ENCODE results near the gene DLX2.
"Not testable (repeated sequence)": the region's sequence is repeated elsewhere in the genome, so short reads cannot be mapped to it uniquely, and the experiment has no call there.

Gene DLX2

DNA sequence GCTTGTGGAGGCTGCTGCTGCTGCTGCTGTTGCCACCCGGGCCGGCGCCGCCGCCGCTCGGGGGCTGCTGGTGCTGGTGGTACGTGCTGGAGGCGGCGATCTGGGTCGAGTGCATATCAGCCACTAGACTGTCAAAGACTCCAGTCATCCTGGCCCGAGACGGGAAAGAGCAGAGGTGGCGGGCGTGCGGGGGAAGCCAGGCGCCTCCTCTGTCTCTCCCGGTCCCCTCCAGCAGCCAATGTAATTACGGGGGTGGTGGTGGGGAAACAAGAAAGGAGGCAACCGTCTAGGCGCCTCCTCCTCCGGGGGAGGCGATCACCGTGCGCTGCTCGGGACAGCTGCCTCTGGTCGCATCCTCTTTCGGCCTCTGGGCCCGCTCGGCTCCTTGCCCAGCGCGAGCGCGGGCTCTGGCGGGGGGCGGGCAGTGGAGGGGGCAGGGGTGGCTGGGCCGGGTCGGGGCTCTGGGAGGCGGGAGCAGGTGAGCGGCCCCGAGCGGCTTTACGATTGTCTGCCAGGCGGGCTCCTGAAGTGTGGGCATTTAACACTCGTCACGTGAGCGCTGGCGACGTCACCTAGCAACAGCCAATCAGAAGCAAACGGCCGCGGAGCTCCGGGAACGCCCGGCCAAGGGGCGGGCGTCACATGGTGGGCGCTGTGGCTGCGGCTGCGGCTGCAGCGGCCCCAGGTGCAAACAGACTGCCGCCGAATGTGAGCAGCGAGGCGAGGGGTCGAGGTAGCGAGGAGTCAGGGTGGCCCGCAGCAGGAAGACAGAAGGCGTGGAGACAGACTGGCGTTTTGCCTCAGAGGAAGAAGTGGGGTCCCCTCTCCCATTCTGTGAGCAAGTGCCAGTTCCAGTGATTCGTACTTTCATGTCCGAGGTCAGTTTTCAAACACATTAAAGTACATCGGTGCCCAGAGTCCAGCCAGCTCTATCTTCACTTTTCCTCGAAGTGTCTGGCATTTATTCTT lies at the start of gene DLX2:
TSS of gene DLX2 (minus strand) at position 510 of the 969 bp plus-strand sequence. CDS start at position 148, 362 bp downstream.
- peak; percentile 68 for DNase-seq

DNA sequence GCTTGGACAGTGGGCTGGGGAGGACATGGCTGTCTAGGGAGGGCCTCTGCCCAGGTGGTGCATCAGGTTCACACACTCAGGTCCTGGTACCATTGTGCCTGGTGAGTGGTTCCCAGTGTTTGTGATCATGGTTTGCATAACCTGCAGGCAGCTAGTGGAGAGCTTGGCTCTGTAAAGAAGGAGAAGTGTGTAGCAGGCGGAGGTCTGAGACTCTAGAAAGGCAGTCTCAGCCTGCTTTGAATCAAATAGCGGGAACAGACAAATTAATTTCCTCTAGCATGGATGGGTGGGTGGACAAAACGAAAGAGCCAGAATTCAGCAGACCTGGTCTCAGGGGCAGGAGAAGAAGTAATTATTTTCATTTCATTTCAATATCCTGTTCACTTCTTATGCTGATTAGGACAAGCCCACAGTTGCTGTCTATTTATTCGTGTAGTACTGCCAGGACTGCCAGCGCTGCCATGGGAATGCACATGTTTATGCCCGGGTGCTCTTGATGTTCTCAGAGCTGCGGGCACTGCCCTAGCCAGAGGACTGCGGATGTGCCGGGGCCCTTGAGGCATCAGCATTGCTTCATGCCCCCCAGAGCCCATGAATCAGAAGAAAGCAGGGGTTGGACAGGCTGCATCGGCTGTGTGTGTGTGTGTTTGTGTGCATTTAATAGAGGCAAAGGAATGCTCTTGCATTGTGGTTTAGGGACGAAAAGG lies 45.4 kb upstream of the DLX2 start:
- DNase-seq = no peak

DNA sequence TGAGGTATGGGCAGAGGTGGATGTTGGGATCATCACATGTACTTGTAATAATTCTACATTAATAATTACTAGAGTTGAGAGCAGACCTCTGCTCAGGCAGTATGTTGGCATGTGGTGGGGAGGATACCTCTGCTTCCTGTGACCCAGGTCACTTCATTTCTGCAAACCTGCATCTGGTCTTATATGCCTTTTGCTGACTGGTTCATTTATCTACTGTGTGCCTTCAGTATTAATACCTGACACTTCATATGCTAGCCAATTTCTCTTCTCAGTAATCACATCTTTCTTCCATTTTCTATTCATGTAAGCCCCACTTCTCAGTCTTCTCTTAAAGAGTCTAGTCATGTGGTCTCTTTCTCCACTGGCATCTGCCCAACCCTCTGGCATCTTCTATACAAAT lies 41.1 kb upstream of the DLX2 start:
- no peak for DNase-seq

- not testable (repeated sequence) for DNase-seq
Observed at GRCh38 chr2:172138727-172139126, 36.0 kb upstream of the DLX2 start.

- DNase-seq = no peak
Observed at GRCh38 chr2:172137943-172138342, 35.2 kb upstream of the DLX2 start.

GRCh38 chr2:172137109-172137508 lies 34.4 kb upstream of the DLX2 start:
- DNase-seq = no peak

- DNase-seq = no peak
Observed at GRCh38 chr2:172135446-172135845, 32.7 kb upstream of the DLX2 start.

DNA sequence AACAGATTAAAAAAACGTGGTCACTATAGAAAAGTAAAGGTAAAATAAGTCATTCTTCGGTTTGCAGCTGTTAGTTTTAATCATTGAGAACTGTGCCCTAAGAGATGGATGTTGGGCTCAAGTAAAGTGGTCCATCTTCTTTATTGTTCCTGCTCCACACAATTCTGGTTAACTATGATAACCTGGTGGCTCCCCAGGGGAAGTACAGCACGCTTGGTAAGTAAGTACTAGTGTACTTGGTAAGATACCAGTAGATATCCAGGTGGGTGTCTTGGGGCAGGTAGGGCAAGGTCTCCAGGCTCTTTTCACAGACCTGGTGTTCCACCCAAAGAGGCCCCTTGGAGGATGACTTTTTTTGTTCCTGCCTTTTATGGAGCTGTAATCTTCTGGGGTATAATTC lies 31.6 kb upstream of the DLX2 start:
- DNase-seq = no peak

DNA sequence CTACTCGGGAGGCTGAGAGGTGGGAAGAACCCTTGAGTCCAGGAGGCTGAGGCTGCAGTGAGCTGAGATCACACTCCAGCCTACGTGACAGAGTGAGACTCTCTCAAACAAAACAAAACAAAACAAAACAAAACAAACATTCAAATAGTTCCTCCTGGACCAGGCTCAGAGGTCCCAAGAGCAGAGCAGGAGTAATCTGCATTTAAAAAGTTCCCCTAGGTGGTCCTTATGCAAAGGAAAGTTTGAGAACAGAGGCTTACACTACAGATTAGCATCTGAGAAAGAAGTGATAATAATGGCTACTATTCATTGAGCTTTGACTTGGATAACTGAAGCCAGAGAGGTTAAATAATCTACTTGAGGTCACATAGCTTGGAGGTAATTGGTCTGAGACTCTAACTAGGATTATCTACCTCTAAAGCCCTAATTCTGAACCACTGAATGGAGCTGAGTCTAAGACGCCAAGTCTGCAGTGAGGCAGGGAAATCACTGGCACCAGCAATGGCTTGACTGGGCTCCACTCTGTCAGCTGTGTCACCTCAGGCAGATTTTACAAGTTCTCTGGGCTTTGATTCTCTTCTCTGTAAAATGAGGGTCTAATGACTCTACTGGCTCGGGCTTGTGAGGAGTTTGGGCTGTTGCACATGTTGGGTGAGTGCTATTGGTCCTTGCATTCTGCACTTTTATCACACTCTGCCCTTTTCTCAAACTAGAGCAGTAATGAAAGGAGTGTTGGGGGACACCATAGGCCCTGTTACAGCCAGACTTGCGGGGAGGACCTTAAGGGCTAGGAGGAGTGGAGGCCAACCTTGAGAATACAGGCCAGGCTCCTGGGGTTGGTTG lies 29.2 kb upstream of the DLX2 start:
- no peak for DNase-seq

DNA sequence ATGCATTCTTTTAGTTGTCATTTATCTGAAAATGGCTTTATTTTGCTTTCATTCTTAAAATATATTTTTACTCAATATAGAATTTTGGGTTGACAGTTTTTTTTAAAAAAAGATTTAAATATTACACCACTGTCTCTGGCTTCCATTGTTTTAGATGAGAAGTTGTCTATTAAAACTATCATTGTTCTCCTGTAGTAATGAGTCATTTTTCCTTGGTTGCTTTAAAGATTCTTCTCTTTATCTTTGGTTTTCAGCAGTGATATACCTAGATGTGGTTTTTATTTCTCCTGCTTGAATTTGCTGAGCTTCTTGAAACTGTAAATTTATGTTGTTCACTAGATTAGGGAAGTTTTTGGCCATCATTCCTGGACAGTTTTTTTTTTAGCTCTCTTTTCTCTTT lies 26.7 kb upstream of the DLX2 start:
- DNase-seq = no peak

GRCh38 chr2:172128484-172128883 lies 25.8 kb upstream of the DLX2 start:
- no peak for DNase-seq

- no peak for DNase-seq
Observed at GRCh38 chr2:172120118-172120517, 17.4 kb upstream of the DLX2 start.

GRCh38 chr2:172119089-172119488 lies 16.4 kb upstream of the DLX2 start:
- DNase-seq = no peak

- no peak for DNase-seq
Observed at GRCh38 chr2:172116107-172116506, 13.4 kb upstream of the DLX2 start.

DNA sequence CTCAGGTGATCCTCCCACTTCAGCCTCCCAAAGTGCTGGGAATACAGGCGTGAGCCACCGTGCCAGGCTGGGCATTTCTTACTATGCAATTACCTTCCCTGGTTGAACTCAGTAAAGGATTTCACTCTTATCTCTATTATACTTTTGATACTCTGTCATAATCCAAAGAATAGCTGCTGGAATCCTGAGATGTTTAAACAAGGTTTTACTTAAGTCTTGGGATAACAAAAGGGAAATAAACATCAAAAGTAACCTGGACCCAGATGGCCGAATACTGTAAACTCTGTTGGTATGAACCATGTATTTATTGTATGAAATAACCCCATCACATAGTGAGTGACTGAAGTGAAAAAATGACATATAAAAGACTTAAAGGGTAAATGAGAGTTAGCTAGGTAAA lies 11.9 kb upstream of the DLX2 start:
- no peak for DNase-seq

GRCh38 chr2:172114176-172114575 lies 11.5 kb upstream of the DLX2 start:
- DNase-seq = not testable (repeated sequence)

GRCh38 chr2:172113617-172114016 lies 10.9 kb upstream of the DLX2 start:
- no peak for DNase-seq

DNA sequence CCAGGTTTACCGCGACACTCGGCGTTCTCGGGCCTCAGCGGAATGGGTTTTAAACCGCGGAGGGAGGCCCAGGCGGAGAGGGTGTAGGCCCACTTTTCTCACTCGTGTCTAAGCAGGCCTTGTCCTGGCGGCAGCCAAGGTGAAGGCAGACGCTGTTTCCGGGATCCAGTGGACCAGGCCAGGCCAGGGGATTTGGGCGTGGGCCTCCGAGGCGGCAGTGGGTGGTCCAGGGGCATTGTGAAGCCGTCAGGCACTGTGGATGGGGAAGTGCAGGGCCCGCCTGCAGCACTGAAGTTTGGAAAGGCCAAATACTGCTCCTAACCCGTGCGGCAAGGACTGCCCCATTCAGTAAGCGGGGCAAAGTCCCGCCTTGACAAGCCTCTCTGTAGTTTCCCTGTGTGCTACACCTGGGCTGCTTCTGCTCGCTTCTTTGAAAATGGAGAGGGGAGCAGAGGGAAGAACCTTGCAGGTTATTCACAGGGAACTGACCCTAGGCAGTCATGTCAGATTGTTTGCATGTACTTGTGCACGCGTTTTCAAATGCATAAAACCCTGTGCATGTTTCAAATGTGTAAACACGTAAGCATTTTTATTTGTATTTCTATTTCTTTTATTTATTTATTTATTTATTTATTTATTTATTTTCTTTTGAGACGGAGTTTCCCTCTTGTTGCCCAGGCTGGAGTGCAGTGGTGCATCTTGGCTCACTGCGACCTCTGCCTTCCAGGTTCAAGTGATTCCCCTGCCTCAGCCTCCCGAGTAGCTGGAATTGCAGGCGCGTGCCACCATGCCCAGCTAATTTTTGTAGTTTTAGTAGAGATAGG lies 7.5 kb upstream of the DLX2 start:
- DNase-seq = no peak

- no peak for DNase-seq
Observed at GRCh38 chr2:172109256-172109987, 6.7 kb upstream of the DLX2 start.

- DNase-seq = no peak
Observed at GRCh38 chr2:172108587-172108930, 5.9 kb upstream of the DLX2 start.

Measured in NCI-H524 treated with DMSO at 0.1 percent for 48 hours (cell line).